MM.1S (cell line): ENCODE data around the gene FBXL7.

ENCODE experiments used
- CTCF ChIP-seq: fragments of 300-600 bp; sonication (generic); IDR thresholded peaks from 2 replicates; pipeline ENCODE4 v1.5.1; 2016; ENCODE audit warnings: antibody characterized with exemption, low read length, mixed read lengths
- EZH2 ChIP-seq: fragments of 300-600 bp; sonication (generic); optimal IDR thresholded peaks from 2 replicates; pipeline ENCODE3; 2017; ENCODE audit warnings: low read depth, mild to moderate bottlenecking, antibody characterized with exemption, low read length, mixed read lengths
- EZH2phosphoT487 ChIP-seq: fragments of 300-600 bp; sonication (generic); IDR thresholded peaks from 2 replicates; pipeline ENCODE4 v1.6.1; 2018; ENCODE audit warnings: antibody characterized with exemption, low read length

- TF ChIP-seq CTCF (no peak), EZH2 (no peak), EZH2phosphoT487 (no peak)
Observed at GRCh38 chr5:15704397-15704947, 204.5 kb downstream of the FBXL7 start.
